ENCODE measurements around the gene ATP11B. TPM values are rescaled to one million over a fixed set of nuclear protein-coding genes. Genes with fewer than 3 reads are reported as not detected.

ATP11B gene
- total RNA-seq, 2 experiments from 2014 or later, result 55.6 to 87.9 TPM

DNA sequence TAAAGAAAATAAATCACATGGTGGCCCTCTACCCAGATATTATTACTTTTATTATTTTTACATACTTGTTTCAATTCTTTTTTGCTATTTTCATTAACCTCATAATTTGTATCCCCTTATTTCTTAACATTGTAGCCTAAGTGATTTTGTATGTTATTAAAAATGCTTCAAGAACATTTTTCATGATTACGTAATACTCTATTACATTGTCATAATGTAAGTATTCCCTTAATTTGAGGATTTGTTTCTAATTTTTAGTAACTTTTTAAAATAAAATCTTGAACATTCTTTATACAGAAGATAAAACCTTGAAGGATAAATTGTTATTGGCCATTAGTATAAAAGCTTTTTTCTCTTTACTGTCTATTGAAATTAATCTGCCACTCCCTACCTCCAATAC lies 98.1 kb downstream of the ATP11B start:
- H3K4me3 ChIP-seq (ENCODE audit: low read depth, low read length, poor library complexity, severe bottlenecking), result no peak overlapping the region
- TF ChIP-seq EZH2phosphoT487 (IDR thresholded peaks at IDR 0.05; ENCODE audit: borderline replicate concordance, low read depth, low read length), result no peak
- TF ChIP-seq, protein P1, sequence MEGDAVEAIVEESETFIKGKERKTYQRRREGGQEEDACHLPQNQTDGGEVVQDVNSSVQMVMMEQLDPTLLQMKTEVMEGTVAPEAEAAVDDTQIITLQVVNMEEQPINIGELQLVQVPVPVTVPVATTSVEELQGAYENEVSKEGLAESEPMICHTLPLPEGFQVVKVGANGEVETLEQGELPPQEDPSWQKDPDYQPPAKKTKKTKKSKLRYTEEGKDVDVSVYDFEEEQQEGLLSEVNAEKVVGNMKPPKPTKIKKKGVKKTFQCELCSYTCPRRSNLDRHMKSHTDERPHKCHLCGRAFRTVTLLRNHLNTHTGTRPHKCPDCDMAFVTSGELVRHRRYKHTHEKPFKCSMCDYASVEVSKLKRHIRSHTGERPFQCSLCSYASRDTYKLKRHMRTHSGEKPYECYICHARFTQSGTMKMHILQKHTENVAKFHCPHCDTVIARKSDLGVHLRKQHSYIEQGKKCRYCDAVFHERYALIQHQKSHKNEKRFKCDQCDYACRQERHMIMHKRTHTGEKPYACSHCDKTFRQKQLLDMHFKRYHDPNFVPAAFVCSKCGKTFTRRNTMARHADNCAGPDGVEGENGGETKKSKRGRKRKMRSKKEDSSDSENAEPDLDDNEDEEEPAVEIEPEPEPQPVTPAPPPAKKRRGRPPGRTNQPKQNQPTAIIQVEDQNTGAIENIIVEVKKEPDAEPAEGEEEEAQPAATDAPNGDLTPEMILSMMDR (conservative IDR thresholded peaks at IDR 0.05; ENCODE audit: low read length), result no peak
- intact Hi-C loops (cut with micrococcal nuclease; ENCODE audit: unreplicated experiment), result no loop called here
- no peak overlapping the region for H3K27ac ChIP-seq (ENCODE audit: low read depth, low read length, poor library complexity, severe bottlenecking)
- H3K36me3 ChIP-seq (ENCODE audit: insufficient read depth, low read length), result peaks cover 71% of the 10 kb centered on the region
- no TSS peak for BruUV-seq (replicated peaks)
- H3K79me2 ChIP-seq (ENCODE audit: insufficient read depth, low read depth, low read length), result no peaks in the 10 kb centered on the region
- H3K9me2 ChIP-seq (ENCODE audit: insufficient read depth, low read length), result no peaks in the 10 kb centered on the region
- no peaks in the 10 kb centered on the region for H4K20me1 ChIP-seq (ENCODE audit: insufficient read depth, low read length)
- H2AFZ ChIP-seq (ENCODE audit: low read length), result no peak overlapping the region
- no peak overlapping the region for H3K4me2 ChIP-seq (ENCODE audit: low read length)
- DNase-seq (ENCODE audit: low spot score), result no peak
- no peaks in the 10 kb centered on the region for H3K9me3 ChIP-seq (ENCODE audit: low read length)
- ChIA-PET CTCF (ENCODE audit: unreplicated experiment) (no interaction called here), POLR2A (no interaction called here)
- no peaks in the 10 kb centered on the region for H3K4me1 ChIP-seq (ENCODE audit: insufficient read depth, low read length, poor library complexity, severe bottlenecking)

DNA sequence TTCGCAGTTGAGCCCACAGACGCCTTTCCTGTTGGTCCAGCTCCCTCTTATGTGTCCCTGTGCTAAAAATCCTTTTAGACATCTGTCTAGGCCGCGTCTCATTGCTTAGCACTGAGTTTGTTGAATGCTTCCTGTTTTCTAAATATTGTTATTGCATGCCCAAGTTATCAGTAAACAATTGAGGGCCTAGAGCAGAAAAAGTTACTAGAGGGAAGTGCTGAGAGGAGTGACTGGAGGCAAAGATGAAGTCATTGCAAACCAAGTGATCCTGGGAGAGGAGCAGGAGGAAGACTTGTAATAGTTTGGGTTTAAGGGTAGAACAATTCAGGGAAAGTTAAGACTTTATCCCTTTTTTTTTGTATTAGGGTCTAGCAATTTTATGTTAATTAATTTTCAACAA lies 98.9 kb downstream of the ATP11B start:
- intact Hi-C loops (cut with micrococcal nuclease; ENCODE audit: unreplicated experiment), result no loop called here
- Histone ChIP-seq H3K4me1 (ENCODE audit: insufficient read depth, low read length, poor library complexity, severe bottlenecking) (no peaks in the 10 kb centered on the region), H3K9me2 (ENCODE audit: insufficient read depth, low read length) (no peaks in the 10 kb centered on the region), H3K4me3 (ENCODE audit: low read depth, low read length, poor library complexity, severe bottlenecking) (no peak overlapping the region), H3K79me2 (ENCODE audit: insufficient read depth, low read depth, low read length) (no peaks in the 10 kb centered on the region), H3K9me3 (ENCODE audit: low read length) (no peaks in the 10 kb centered on the region), H2AFZ (ENCODE audit: low read length) (no peak overlapping the region), H3K4me2 (ENCODE audit: low read length) (no peak overlapping the region), H4K20me1 (ENCODE audit: insufficient read depth, low read length) (no peaks in the 10 kb centered on the region), H3K36me3 (ENCODE audit: insufficient read depth, low read length) (peaks cover 69% of the 10 kb centered on the region), H3K27ac (ENCODE audit: low read depth, low read length, poor library complexity, severe bottlenecking) (no peak overlapping the region)
- no peak for DNase-seq (ENCODE audit: low spot score)
- CTCF ChIA-PET (ENCODE audit: unreplicated experiment), result no interaction called here
- BruUV-seq (replicated peaks), result no TSS peak
- TF ChIP-seq, protein P1 (conservative IDR thresholded peaks at IDR 0.05; ENCODE audit: low read length), result no peak
- no peak for TF ChIP-seq EZH2phosphoT487 (IDR thresholded peaks at IDR 0.05; ENCODE audit: borderline replicate concordance, low read depth, low read length)
- POLR2A ChIA-PET, result interaction anchor here (0.6 to 1.1 kb wide), 2 partner anchors 24 to 186 kb away, joined by 3 to 4 read pairs; no protein-coding TSS in a partner anchor

DNA sequence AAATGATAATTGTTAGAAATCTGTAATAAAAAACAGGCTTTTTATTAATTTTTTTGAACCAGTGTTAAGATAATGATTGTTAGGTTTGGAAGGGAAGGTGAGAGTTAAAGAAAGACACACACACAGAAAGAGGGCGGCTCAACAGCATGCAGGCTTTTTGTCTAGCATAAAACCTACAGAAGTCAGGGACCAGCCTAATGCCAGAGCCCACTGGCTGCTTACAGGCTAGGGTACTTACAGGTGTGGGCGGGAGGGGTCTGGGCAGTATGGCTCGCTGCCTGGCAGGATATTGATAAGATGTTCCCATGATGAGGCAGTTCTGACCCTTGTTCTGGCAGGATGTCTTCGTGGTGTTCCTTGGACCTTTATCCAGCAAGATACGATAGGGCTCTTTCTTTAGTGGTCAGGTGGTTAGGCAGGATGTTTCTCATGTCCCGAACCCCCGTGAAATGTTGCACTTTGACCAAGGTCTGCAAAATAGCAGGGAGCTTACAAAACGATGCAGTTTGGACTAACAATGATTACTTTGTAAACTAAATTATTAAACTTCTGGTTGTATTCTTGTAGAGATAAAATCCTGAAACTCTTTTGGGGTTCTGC lies 102.3 kb downstream of the ATP11B start:
- no peak overlapping the region for H2AFZ ChIP-seq (ENCODE audit: low read length)
- H3K4me1 ChIP-seq (ENCODE audit: insufficient read depth, low read length, poor library complexity, severe bottlenecking), result no peaks in the 10 kb centered on the region
- TF ChIP-seq, protein P1 (conservative IDR thresholded peaks at IDR 0.05; ENCODE audit: low read length), result no peak
- H3K27ac ChIP-seq (ENCODE audit: low read depth, low read length, poor library complexity, severe bottlenecking), result no peak overlapping the region
- no peaks in the 10 kb centered on the region for H3K79me2 ChIP-seq (ENCODE audit: insufficient read depth, low read depth, low read length)
- DNase-seq (ENCODE audit: low spot score), result no peak
- ChIA-PET POLR2A (interaction anchor here (0.7 to 1.6 kb wide), 2 partner anchors 8 to 1193 kb away, joined by 3 to 10 read pairs; no protein-coding TSS in a partner anchor), CTCF (ENCODE audit: unreplicated experiment) (no interaction called here)
- no peaks in the 10 kb centered on the region for H3K9me2 ChIP-seq (ENCODE audit: insufficient read depth, low read length)
- peaks cover 67% of the 10 kb centered on the region for H3K36me3 ChIP-seq (ENCODE audit: insufficient read depth, low read length)
- no peak overlapping the region for H3K4me3 ChIP-seq (ENCODE audit: low read depth, low read length, poor library complexity, severe bottlenecking)
- intact Hi-C loops (cut with micrococcal nuclease; ENCODE audit: unreplicated experiment), result no loop called here
- no TSS peak for BruUV-seq (replicated peaks)
- no peaks in the 10 kb centered on the region for H3K9me3 ChIP-seq (ENCODE audit: low read length)
- H4K20me1 ChIP-seq (ENCODE audit: insufficient read depth, low read length), result no peaks in the 10 kb centered on the region
- H3K4me2 ChIP-seq (ENCODE audit: low read length), result no peak overlapping the region

Data from OCI-LY7 (cell line).